22Rv1 (cell line): Measurements from ENCODE around the gene HCN1.

Source experiments
- H3K27ac ChIP-seq: fragments of 450-650 bp; 2 replicates; pipeline ENCODE4 v1.5.1; 2017
- ZFX ChIP-seq: fragments of 450-650 bp; IDR thresholded peaks from 2 replicates; pipeline ENCODE4 v1.6.1; 2017; ENCODE audit warnings: antibody characterized with exemption, borderline replicate concordance
- TF ChIP-seq, protein P1 (sequence below): fragments of 450-650 bp; IDR thresholded peaks from 2 replicates; pipeline ENCODE4 v1.5.1; 2017; ENCODE audit warnings: mild to moderate bottlenecking

The HCN1 gene

DNA sequence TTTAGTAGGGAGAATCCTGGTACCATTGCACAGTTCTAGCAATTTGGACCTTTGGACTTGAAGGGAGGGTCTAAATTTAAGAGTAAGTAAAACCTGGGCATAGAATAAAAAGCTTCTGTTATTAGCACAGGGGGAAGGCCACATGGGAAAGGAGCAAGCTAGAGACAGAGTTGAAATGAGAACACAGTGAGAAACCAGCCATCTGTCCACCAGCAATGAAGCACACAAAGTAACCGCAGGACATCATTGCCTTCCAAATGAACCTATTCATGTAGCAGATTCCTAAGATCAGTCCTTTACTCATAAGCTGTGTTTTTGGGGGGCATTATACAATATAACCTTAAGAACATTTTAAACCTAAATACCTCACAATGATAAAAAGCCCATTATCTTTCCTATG is 407.4 kb downstream of the HCN1 start:
- no peak overlapping the region for H3K27ac ChIP-seq
- TF ChIP-seq, protein P1, sequence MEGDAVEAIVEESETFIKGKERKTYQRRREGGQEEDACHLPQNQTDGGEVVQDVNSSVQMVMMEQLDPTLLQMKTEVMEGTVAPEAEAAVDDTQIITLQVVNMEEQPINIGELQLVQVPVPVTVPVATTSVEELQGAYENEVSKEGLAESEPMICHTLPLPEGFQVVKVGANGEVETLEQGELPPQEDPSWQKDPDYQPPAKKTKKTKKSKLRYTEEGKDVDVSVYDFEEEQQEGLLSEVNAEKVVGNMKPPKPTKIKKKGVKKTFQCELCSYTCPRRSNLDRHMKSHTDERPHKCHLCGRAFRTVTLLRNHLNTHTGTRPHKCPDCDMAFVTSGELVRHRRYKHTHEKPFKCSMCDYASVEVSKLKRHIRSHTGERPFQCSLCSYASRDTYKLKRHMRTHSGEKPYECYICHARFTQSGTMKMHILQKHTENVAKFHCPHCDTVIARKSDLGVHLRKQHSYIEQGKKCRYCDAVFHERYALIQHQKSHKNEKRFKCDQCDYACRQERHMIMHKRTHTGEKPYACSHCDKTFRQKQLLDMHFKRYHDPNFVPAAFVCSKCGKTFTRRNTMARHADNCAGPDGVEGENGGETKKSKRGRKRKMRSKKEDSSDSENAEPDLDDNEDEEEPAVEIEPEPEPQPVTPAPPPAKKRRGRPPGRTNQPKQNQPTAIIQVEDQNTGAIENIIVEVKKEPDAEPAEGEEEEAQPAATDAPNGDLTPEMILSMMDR, result no peak
- TF ChIP-seq ZFX, result no peak

DNA sequence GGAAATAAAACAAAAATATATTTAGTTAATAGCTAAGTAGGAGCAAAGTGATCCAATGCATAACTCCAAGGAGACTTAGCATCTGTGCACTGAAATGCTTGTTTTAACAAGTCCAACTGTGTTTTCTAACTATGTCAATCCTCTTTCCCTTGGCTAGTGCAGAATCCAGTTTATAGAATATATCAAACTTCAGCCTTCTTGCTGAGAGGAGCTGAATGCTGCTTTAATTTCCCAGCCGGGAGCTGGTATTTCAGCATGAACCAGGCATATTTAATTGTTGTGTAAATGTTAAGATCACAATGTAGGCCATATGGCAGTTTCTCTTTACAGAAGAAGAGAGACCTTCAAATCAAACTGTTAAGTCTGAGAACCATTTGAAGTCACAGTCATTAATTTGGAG is 411.7 kb downstream of the HCN1 start:
- H3K27ac ChIP-seq, result no peak overlapping the region
- no peak for TF ChIP-seq ZFX
- TF ChIP-seq, protein P1, result no peak

DNA sequence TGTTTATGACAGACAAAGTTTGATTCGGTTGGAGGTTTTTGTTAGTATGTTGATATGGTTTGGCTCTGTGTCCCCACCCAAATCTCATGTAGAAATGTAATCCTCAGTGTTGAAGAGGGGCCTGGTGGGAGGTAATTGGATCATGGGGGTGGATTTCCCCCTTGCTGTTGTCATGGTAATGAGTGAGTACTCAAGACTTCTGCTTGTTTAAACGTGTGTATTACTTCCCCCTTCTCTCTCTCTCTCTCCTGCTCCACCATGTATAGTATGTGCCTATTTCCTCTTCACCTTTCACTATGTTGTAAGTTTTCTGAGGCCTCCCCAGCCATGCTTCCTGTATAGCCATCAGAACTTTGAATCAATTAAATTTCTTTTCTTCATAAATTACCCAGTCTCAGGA is 415.1 kb downstream of the HCN1 start:
- H3K27ac ChIP-seq, result no peak overlapping the region
- TF ChIP-seq, protein P1, result no peak
- TF ChIP-seq ZFX, result no peak

DNA sequence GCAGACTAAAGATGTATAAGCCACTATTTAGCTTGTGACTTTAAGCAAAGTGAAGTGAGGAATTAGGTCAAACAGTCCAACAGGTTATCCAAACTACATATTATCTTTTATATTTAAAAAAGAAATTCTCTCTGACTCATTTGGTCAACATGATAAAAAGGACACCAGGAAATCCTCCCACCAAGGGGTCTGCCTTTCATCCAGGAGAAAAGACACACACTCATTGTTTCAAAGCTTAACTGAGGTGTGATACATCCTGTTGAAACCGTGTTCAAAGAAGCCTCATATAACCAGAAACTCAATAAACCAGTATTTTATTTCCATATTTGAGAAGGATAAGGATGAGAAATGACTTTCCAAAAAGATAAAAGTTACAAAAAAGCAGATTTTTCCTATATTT is 417.1 kb downstream of the HCN1 start:
- TF ChIP-seq ZFX, result no peak
- TF ChIP-seq, protein P1, result no peak
- no peak overlapping the region for H3K27ac ChIP-seq

DNA sequence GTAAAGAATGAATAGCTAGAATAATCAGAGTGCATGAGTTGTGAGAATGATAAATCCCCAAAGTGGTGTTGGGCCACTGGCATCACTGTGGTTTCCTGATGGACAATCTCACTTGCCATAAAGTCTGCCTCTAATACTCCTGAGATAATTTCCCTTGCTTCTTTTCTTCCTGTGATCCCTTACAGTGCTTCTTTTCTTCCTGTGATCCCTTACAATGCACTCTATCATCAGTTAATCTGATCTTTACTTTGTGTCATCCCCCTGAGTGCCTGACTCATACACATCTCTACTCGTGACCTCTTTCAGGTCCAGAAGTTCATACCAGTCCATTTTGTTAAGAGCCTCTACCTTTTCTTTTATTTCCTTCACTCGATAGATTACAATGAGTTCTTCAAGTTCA is 418.3 kb downstream of the HCN1 start:
- TF ChIP-seq, protein P1, result no peak
- no peak for TF ChIP-seq ZFX
- H3K27ac ChIP-seq, result no peak overlapping the region

DNA sequence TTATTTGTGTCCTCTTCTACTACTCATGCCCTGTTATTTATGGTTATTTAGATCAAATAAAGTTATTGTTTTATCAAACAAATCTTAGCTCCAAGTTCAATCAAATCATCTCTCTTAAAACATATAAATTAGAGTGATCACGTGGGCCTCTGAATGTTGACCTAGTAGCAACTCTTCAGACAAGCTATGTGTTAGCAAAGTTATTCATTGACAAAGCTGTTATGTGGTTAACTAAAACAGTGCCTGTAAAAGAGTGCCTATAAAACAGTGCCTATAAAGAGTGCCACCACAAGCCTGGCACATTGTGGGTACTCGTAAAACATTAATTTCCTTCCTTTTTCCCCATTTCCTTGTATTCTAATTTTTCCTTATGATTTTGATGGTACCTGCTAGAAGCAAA is 421.9 kb downstream of the HCN1 start:
- no peak overlapping the region for H3K27ac ChIP-seq
- TF ChIP-seq, protein P1, result no peak
- no peak for TF ChIP-seq ZFX

DNA sequence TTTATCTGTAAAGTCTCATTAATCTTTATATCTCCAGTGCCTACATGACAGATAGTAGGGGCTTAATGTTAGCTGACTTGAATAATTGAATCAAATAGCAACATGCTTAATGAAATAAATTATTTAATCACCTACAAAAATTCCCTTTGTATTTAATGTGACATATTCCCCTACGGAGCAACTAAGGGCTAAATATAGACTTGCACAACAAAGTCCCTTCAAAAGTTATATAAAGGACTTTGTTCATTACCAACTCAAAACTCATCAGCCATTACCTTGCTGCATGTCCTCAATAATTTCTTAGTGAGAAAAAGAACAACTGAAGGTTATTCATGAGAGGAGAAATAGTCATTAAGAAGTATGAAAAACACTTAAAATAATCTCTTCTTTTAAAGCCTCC is 424.6 kb downstream of the HCN1 start:
- H3K27ac ChIP-seq, result no peak overlapping the region
- no peak for TF ChIP-seq ZFX
- TF ChIP-seq, protein P1, result no peak
